ENCODE results near the gene FADD.
"Not testable (repeated sequence)": the region's sequence is repeated elsewhere in the genome, so short reads cannot be mapped to it uniquely, and the experiment has no call there.

The FADD gene

GRCh38 chr11:70183032-70183431, 20.1 kb upstream of the FADD start:
- no peak for DNase-seq

GRCh38 chr11:70183483-70184176, 19.5 kb upstream of the FADD start:
- no peak for DNase-seq

DNA sequence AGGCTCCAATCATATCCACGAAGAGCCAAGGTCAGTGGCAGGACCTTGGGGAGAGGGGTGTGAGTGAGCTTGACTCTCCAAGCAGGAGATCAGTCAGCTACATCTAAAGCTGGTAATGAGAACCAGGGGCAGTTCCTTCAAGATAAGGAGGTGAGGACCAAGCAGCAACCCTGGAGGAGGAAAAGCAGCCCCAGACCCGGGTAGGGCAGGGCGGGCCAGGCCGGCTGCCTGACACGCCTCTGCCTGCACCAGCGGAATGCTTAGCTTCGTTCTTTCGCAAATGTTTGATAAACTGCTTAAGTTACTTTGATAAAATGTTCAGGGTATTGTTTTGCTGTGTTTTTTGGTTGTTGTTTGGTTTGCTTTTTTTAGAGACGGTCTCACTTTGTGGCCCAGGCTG, 18.7 kb upstream of the FADD start:
- DNase-seq = no peak

GRCh38 chr11:70185348-70186055, 17.6 kb upstream of the FADD start:
- no peak for DNase-seq

- no peak for DNase-seq
These were observed 16.7 kb upstream of the FADD start for GRCh38 chr11:70186420-70186819.

DNA sequence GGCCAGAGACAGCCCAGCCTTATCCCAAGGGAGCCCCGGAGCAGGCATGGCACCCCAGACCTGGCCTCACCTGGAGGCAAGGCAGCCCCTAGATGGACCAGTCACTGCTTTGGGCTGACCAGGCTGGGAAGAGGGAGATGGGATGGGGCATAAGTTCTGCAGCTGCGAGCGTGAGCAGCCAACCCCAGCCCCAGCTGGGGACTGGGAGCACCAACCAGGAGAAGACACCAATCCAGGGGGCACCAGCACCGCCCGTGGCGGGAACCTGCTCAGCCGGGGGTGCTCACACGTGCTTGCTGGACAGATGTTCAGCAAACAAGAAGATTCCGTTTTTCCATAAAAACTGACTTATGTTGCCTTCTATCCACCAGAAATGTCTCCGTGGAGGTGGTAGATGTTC, 16.2 kb upstream of the FADD start:
- DNase-seq = no peak

- no peak for DNase-seq
These were observed 15.3 kb upstream of the FADD start for GRCh38 chr11:70187771-70188170.

DNA sequence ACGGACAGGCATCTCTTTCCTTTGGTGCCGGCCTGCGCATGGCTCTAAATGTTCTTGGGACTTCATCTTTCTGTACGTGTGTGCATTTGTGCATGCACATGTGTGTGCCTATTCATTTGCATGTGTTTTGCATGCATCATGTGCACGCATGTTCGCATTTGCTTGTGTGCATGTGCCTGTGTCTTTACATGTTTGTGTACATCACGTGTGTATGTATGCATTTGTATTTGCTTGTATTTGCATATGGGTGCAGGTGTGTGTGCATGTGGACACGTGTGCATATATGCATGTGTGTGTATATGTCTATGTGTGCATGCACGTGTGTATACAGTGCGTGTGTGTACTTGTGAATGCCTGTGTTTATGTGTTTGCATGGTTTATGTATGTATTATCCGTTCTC, 13.5 kb upstream of the FADD start:
- DNase-seq = no peak

DNA sequence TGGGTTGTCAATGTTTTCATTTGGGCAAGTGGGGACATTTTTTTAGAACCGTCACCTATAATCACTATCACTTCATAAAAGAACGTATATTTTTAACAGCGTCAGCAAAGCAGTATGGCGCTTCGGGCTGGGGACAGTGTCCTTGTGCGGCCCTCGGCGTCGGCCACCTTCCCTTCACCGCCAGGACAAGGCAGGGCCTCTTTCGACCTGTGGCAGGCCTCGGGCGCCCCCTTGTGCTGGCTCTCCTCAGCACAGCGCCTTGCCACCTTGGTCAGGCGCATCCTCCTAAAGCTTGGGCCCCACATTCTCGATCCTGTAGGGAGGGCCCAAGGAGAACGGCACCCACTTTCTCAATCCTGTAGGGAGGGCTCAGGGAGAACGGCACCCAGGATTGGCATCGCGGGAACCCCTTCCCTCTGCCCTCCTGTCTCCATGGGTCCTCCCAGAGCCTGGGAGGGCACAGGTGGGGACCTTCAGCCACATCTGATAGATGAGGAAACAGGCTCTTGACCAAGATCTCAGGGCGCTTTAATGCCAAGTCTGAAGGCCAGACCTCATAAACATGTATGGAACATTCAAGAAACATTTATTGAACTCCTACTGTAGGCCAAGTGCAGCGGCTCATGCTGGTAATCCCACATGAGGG, 11.5 kb upstream of the FADD start:
- DNase-seq = peak; percentile 31 to 36

DNA sequence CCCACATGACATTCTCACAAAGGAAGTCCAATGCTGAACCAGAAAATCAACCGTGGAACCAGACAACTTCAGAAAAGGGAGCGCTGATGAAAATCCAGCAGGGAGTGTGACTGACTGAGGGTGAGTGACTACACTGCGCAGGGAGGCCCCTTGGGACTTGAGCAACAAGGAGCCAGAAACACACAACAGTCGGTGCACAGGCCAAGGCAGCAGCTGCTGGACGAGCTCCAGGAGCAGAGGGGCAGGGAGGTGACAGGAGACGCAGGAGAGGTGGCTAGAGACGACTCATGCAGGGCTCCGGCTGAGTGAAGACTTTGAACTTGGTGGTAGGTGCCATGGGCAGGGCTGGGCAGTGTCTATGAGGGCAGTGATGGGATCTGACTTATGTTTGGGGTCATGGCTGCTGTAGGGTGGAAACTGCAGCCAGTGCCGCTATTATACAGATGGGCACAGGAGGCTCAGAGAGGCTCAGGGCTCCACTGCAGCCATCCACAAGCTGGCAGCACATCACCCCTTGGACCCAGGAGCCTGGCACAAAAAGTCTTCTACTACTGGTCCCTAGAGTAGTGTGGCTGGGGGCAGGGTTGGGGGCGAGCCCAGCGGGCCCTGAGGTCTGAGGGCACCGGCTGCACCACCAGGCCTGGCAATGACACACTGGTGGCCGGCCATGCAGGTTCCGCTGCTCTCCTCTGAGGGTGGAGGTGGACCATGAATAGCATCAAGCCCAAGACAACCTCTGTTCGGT, 10.3 kb upstream of the FADD start:
- no peak for DNase-seq

DNA sequence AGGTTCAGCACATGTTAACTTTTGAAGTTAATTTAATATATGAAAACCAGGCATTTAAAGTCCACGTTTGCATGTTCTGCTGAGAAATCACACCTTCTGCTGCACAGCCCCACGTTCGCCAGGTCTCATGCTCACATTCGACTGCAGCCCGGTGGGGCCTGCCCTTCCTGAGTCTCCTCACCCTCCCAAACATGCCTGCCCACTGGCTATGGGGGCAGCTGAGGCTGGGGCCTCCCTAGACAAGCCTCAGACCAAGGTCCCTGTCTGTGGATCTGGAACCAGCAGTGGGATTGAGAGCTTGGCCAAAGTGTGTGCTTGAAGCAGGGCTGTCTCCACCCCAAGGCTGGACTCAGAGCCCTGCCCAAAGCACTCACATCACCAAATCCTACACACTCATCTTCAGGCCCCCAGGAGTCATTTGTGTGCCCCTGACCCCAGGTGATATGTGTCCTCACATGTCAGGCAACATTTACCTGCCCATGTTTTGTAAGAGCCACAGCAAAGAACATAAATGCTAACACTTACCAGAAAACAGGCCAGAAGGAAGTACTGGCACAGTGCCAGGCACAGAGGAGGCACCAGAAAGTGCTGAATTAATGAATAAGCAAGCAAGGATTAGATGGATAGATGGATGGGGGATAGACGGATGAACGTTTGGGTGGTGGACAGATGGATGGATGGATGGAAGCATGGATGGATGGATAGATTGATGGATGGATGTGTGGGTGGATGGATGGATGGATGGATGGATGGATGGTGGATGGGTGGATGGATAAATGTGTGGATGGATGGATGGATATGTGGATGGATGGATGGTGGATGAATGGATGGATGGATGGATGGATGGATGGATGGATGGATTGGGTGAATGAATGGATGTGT, 9.4 kb upstream of the FADD start:
- no peak for DNase-seq

DNA sequence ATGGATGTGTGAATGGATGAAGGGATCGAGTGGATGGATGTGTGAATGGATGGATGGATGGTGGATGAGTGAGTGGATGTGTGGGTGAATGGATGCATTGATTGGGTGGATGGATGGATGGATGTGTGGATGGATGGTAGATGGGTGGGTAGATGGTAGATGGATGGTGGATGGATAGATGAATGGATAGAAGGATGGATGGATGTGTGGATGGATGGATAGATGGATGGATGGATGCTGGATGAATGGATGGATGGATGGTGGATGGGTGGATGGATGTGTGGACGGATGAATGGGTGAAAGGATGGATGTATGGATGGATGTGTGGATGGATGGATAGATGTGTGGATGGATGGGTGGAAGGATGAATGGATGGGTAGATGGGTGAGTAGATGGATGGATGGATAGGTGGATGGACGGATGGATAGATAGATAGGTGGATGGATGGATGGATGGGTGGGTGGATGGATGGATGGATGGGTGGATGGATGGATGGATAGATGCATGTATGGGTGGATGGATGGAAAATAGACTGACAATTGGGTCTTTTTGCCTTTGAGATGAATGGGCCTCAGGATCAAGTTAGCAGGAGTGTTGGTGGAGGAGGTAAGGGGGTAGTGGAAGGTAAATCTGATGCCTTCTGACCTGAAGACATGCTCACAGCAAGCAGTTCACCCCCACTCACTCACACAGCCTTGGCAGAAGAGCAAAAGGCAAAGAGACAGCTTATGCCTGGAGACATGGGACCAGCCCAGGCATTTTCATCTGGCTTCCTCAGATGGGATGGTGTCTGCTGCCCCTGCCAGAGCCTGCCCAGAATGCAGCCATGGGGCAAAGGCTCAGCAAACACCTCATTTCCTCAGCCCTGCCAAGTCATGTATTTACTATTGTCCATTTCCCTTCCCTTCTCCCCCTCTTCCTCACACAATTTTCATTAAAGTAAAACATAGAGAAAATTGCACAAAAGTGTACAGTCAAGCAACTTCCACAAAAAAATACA, 8.0 kb upstream of the FADD start:
- DNase-seq = no peak

GRCh38 chr11:70200212-70200844, 2.8 kb upstream of the FADD start:
- no peak for DNase-seq

DNA sequence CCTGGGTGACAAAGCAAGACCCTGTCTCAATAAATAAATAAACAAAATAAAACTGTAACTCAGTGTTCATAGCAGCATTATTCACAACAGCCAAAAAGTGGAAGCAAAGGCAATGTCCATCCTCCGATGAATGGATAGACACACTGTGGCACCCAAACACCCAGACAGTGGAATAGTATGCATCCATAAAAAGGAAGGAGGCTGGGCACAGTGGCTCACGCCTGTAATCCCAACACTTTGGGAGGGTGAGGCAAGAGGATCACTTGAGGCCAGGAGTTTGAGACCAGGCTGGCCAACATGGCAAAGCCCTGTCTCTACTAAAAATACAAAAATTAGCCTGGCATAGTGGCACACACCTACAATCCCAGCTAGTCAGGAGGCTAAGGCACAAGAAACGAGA, 2.0 kb upstream of the FADD start:
- not testable (repeated sequence) for DNase-seq

GRCh38 chr11:70201882-70202861, 924 bp upstream of the FADD start:
- no peak for DNase-seq

DNA sequence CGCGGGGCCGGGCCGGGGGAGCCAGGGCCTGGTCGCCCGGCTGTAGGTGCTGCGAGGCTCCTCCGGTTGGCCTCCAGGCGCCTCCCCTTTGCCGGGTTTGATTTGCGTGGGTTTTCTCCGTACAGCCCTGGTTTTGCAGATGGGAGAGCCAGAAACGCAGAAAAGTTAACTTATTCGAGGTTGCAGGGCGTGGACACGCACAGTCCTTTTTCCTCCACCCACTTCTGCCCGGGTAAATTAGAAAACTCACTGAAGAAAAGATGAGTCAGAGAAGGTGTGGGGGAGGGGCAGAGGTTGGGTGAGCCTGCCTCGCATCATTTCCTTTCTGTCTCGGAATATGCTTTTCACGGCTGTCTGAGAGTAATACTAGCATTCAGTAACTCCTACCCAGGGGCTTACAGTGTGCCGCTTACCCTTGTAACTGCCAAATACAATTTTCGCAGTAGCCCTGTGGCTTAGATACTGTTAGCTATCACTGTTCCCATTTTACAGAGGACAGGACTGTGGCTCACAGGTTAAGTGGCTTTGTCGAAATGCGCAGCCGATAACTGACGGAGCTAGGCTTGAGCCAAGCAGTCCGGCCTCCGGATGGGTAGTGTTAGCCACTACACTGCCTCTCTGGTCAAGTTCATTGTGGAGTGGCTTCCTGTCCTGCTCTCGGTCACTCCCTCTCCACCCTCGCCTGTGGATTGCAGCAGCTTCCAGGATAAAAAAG, 812 bp downstream of the FADD start:
- DNase-seq = peak; percentile 92

GRCh38 chr11:70204466-70204799, 1.3 kb downstream of the FADD start:
- DNase-seq = no peak

DNA sequence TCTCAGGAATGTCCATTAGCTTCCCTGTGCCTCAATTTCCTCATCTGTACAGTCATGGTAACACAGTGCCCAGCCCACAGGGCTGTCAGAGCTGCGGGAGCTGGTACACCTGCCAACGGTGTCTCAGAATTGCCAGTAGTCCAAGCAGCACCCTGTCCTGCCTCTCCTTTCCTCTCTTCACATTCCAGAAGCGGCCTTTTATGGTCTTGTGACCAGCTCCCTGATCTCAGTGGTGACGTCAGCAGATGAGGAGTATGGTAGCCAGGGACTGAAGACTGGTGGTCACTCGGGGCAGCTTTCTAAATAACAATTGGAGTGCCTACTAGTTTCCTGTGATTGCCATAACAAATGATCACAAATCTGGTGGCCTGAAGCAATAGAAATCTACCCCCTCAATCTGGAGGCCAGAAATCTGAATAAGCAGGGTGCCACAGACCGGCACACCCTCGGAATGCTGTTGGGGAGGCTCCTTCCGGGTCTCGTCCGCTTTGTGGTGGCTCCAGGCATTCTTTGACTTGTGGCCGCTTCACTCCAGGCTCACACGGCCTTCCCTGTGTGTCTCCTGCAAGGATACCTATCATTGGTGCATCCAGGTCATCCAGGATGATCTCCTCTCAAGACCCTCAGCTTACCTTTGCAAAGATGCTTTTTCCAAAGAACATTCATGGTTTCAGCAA, 2.1 kb downstream of the FADD start:
- no peak for DNase-seq

Data from activated CD4-positive, alpha-beta T cell treated with anti-CD3 and anti-CD28 coated beads, Interleukin-2, amount 50 U/mL, for 4 hours (primary cell).